HepG2 (cell line): ENCODE data around the gene ZNF22. TPM values are rescaled to one million over a fixed set of nuclear protein-coding genes. Genes with fewer than 3 reads are reported as not detected.

ENCODE experiments used
- EED ChIP-seq: sonication (generic); formaldehyde crosslinking; IDR thresholded peaks from 2 replicates; pipeline ENCODE4 v1.5.0; 2020; ENCODE audit warnings: mild to moderate bottlenecking, missing genetic modification reagents
- KDM3A ChIP-seq: IDR thresholded peaks from 2 replicates; pipeline ENCODE4 v1.6.1; 2018; ENCODE audit warnings: low read depth, missing compliant biosample characterization
- MEF2D ChIP-seq: sonication (generic); formaldehyde crosslinking; IDR thresholded peaks from 2 replicates; pipeline ENCODE4 v1.5.1; 2020; ENCODE audit warnings: mild to moderate bottlenecking, missing genetic modification reagents
- MTF2 ChIP-seq: sonication (generic); formaldehyde crosslinking; IDR thresholded peaks from 2 replicates; pipeline ENCODE4 v1.5.0; 2020; ENCODE audit warnings: missing genetic modification reagents, borderline replicate concordance
- NR2C2 ChIP-seq: sonication (generic); formaldehyde crosslinking; IDR thresholded peaks from 2 replicates; pipeline ENCODE4 v1.4.0; 2020; ENCODE audit warnings: missing genetic modification reagents, mild to moderate bottlenecking, moderate library complexity, borderline replicate concordance
- POGZ ChIP-seq: sonication (generic); formaldehyde crosslinking; IDR thresholded peaks from 2 replicates; pipeline ENCODE4 v1.4.0; 2020; ENCODE audit warnings: mild to moderate bottlenecking, missing genetic modification reagents
- TAF1 ChIP-seq: sonication (generic); formaldehyde crosslinking; IDR thresholded peaks from 2 replicates; pipeline ENCODE4 v1.4.0; 2020; ENCODE audit warnings: missing genetic modification reagents
- TCF7L2 ChIP-seq: IDR thresholded peaks from 2 replicates; pipeline ENCODE4 v1.6.1; 2011; ENCODE audit warnings: mild to moderate bottlenecking, low read depth, low read length, moderate library complexity
- TP53 ChIP-seq: sonication (generic); formaldehyde crosslinking; conservative IDR thresholded peaks from 2 replicates; pipeline ENCODE4 v1.4.0; 2020; ENCODE audit warnings: missing genetic modification reagents
- ZBTB14 ChIP-seq: sonication (generic); formaldehyde crosslinking; IDR thresholded peaks from 2 replicates; pipeline ENCODE4 v1.4.0; 2020; ENCODE audit warnings: missing genetic modification reagents
- ZFP41 ChIP-seq: sonication (generic); formaldehyde crosslinking; IDR thresholded peaks from 2 replicates; pipeline ENCODE4 v1.4.0; 2020; ENCODE audit warnings: mild to moderate bottlenecking, missing genetic modification reagents, borderline replicate concordance
- ZNF552 ChIP-seq: sonication (generic); formaldehyde crosslinking; IDR thresholded peaks from 2 replicates; pipeline ENCODE4 v1.9.0; 2022; ENCODE audit warnings: missing genetic modification reagents, mild to moderate bottlenecking, borderline replicate concordance
- ZSCAN20 ChIP-seq: sonication (generic); formaldehyde crosslinking; IDR thresholded peaks from 2 replicates; pipeline ENCODE4 v1.4.0; 2020; ENCODE audit warnings: missing genetic modification reagents, mild to moderate bottlenecking, borderline replicate concordance
- polyA plus RNA-seq, 8 experiments: library from polyadenylated mRNA; depleted of rRNA in 3 of 8; stranded (reverse) in 7 of 8; unstranded in 1 of 8; fragments of >200 nt; fragmentation: Illumina TruSeq in 4 of 8; extraction: Trizol in 4 of 8; gene quantifications; 2 replicates each; pipeline versions ENCODE4 v1.2.1 to v1.2.3, GENCODE V29; 2011 to 2016; ENCODE audit warnings: low read depth in 4 of 8, missing spikeins in 1 of 8, mixed read lengths in 1 of 8; ENCODE audit not compliant: insufficient read depth in 1 of 8
- total RNA-seq, 5 experiments: library from RNA; depleted of rRNA; stranded (reverse); fragments of >200 nt; fragmentation: Illumina TruSeq; extraction: Trizol; gene quantifications; 2 replicates each; pipeline ENCODE4 v1.2.3, GENCODE V29; 2016; ENCODE audit warnings: low read depth in 1 of 5
- TF ChIP-seq, protein P1 (sequence below): sonication (generic); formaldehyde crosslinking; IDR thresholded peaks from 2 replicates; pipeline ENCODE4 v1.4.0; 2020; ENCODE audit warnings: missing genetic modification reagents
- TF ChIP-seq, protein P2 (sequence below): sonication (generic); formaldehyde crosslinking; IDR thresholded peaks from 2 replicates; pipeline ENCODE4 v1.4.0; 2020; ENCODE audit warnings: low read depth, mild to moderate bottlenecking, missing genetic modification reagents
- TF ChIP-seq, protein P3 (sequence below): IDR thresholded peaks from 2 replicates; pipeline ENCODE4 v1.6.1; 2012; ENCODE audit warnings: low read length, improper control_type of control experiment

The ZNF22 gene
- total and polyA plus RNA-seq, 2 of the 13 experiments (the other 11 are each of a cell fraction or from before 2014, with no cell fraction given), result 0.40 to 1.3 TPM

GRCh38 chr10:44978570-44979280, 22.0 kb upstream of the ZNF22 start, which contains the start of gene DEPP1 (continued):
- TF ChIP-seq ZBTB14 (CRISPR knock-in tag) (no peak), TAF1 (peak; percentile 96), POGZ (CRISPR knock-in tag) (0 out of 2 replicates have a peak, but pooled peaks have one; percentile 41), NR2C2 (CRISPR knock-in tag) (peak; percentile 68; the same call in 1 of the 2 replicates), ZNF552 (0 out of 2 replicates have a peak, but pooled peaks have one; percentile 90), KDM3A (CRISPR knock-in tag) (peak; percentile 91), TP53 (CRISPR knock-in tag) (peak; percentile 74; the same call in 1 of the 2 replicates), MEF2D (CRISPR knock-in tag) (peak; percentile 100), ZFP41 (peak; percentile 95; the same call in 1 of the 2 replicates), TCF7L2 (no peak), MTF2 (no peak), ZSCAN20 (no peak), EED (CRISPR knock-in tag) (peak; percentile 42; the same call in 1 of the 2 replicates)
- TF ChIP-seq, protein P1, sequence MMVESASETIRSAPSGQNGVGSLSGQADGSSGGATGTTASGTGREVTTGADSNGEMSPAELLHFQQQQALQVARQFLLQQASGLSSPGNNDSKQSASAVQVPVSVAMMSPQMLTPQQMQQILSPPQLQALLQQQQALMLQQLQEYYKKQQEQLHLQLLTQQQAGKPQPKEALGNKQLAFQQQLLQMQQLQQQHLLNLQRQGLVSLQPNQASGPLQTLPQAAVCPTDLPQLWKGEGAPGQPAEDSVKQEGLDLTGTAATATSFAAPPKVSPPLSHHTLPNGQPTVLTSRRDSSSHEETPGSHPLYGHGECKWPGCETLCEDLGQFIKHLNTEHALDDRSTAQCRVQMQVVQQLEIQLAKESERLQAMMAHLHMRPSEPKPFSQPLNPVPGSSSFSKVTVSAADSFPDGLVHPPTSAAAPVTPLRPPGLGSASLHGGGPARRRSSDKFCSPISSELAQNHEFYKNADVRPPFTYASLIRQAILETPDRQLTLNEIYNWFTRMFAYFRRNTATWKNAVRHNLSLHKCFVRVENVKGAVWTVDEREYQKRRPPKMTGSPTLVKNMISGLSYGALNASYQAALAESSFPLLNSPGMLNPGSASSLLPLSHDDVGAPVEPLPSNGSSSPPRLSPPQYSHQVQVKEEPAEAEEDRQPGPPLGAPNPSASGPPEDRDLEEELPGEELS (CRISPR knock-in tag), result peak; percentile 97
- TF ChIP-seq, protein P2, sequence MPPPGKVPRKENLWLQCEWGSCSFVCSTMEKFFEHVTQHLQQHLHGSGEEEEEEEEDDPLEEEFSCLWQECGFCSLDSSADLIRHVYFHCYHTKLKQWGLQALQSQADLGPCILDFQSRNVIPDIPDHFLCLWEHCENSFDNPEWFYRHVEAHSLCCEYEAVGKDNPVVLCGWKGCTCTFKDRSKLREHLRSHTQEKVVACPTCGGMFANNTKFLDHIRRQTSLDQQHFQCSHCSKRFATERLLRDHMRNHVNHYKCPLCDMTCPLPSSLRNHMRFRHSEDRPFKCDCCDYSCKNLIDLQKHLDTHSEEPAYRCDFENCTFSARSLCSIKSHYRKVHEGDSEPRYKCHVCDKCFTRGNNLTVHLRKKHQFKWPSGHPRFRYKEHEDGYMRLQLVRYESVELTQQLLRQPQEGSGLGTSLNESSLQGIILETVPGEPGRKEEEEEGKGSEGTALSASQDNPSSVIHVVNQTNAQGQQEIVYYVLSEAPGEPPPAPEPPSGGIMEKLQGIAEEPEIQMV (CRISPR knock-in tag), result 0 out of 2 replicates have a peak, but pooled peaks have one; percentile 35
- TF ChIP-seq, protein P3, sequence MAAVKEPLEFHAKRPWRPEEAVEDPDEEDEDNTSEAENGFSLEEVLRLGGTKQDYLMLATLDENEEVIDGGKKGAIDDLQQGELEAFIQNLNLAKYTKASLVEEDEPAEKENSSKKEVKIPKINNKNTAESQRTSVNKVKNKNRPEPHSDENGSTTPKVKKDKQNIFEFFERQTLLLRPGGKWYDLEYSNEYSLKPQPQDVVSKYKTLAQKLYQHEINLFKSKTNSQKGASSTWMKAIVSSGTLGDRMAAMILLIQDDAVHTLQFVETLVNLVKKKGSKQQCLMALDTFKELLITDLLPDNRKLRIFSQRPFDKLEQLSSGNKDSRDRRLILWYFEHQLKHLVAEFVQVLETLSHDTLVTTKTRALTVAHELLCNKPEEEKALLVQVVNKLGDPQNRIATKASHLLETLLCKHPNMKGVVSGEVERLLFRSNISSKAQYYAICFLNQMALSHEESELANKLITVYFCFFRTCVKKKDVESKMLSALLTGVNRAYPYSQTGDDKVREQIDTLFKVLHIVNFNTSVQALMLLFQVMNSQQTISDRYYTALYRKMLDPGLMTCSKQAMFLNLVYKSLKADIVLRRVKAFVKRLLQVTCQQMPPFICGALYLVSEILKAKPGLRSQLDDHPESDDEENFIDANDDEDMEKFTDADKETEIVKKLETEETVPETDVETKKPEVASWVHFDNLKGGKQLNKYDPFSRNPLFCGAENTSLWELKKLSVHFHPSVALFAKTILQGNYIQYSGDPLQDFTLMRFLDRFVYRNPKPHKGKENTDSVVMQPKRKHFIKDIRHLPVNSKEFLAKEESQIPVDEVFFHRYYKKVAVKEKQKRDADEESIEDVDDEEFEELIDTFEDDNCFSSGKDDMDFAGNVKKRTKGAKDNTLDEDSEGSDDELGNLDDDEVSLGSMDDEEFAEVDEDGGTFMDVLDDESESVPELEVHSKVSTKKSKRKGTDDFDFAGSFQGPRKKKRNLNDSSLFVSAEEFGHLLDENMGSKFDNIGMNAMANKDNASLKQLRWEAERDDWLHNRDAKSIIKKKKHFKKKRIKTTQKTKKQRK, result no peak
